Measurements from ENCODE around the gene NR2C2.
A peak's percentile ranks its signal among the peaks of the same experiment; 100 is the strongest.
"Not testable (repeated sequence)": the region's sequence is repeated elsewhere in the genome, so short reads cannot be mapped to it uniquely, and the experiment has no call there.

NR2C2 gene

GRCh38 chr3:14947100-14947885 lies at the start of gene NR2C2:
NR2C2 (plus strand) TSS chr3:14947583; CDS start chr3:15003915, 56,332 bp downstream.
- peak; percentile 53 for DNase-seq

DNA sequence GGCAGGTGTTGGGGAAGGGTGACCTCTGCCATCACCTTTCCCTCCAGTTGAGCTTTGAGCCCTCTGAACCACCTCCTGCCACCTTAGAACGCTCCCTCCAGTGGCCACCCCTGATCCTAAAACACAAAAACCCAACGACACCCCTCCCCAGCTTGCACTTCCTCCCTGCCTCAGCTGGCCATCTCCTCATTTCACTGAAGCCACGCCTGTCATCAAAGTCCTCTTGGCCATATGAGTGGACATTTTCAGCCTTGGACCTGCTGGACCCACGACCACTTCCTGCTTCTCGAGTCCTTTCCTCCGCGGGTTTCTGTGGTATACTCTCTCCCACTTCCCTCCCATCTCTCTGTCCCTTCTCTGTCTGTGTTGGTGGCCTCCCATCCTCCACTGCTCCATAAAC lies 48.5 kb upstream of the NR2C2 start:
- no peak for DNase-seq

DNA sequence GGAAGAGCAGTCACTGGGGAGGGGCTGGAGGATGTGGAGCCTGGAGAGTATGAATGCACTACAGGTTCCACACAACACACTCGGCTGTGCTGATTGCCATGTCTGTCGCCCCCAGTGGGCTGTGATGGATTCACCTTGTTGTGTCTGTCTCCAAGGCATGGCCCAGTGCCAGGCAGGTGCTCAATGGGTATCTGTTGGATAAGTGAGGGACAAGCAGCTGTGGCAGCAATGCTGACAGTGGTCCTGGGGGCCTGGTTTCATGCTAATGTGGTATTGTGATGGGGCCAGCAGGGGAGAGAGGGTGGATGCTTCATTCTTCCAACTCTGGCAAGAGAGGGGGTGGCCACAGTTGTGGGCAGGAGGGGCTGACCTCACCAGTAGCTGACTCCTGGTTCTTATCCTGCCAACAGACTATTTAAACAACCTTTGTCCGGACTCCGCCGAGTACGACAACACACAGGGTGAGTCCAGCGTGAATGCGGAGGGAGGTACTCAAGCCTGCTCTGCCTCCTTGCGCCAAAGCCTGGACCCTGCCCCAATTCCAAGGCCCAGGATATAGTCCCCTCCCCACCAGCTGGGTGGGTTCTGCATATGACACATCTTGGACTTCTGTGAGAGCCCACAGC lies 47.3 kb upstream of the NR2C2 start:
- DNase-seq: no peak

DNA sequence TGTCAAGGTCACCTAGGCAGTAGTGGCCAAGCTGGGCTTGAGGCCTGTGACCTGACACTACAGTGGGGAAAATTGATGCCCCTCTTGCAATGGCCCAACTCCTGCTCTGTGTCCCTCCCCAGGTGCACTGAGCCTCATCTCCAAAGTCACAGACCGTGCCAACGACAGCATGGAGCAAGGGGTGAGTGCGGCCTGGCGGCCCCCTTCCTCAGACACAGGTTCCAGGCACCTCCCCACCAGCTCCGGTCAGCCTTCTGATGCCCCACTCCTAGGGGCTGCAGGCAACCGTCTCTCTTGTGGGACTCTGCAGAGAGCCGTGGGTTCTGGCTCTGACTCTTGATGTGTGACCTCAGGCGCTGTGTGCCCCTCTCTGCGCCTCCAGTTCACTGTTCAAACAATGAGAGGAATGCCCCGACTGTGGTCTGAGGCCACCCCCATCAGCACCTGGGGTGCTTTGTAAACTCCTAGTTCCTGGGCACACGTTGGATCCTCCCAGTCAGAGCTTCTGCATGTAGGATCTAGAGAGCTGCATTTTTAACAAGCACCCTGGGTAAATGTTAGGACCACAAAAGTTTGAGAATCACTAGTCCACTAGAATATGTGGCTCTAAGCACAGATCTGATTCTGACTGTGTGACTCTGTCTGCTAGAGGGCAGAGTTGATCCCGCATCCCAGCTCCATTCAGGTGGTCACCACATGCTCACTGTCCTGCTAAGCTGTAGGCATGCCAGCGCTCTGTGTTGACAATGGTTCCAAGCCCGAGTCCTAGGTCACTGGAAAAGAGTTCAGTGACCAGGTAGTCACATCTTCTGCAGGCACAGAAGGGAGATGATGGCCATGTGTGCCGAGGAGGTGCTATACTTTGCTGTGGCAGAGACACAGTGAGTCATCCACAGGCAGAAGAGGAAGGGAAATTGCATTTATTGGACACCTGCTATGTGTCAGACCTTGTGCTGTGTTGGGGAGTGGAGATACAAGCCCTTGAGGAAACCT lies 46.2 kb upstream of the NR2C2 start:
- no peak for DNase-seq

- no peak for DNase-seq
Measured at GRCh38 chr3:14902719-14903118, 44.7 kb upstream of the NR2C2 start.

DNA sequence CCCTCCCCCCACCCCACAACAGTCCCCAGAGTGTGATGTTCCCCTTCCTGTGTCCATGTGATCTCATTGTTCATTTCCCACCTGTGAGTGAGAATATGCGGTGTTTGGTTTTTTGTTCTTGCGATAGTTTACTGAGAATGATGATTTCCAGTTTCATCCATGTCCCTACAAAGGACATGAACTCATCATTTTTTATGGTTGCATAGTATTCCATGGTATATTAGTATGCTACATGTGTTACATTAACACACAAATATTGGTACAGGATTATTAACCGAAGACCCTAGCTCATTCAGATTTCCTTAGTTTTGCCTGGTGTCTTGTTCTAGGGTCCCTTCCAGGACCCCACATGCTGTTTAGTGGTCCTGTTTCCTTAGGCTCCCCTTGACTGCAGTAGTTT lies 43.9 kb upstream of the NR2C2 start:
- DNase-seq: not testable (repeated sequence)

DNA sequence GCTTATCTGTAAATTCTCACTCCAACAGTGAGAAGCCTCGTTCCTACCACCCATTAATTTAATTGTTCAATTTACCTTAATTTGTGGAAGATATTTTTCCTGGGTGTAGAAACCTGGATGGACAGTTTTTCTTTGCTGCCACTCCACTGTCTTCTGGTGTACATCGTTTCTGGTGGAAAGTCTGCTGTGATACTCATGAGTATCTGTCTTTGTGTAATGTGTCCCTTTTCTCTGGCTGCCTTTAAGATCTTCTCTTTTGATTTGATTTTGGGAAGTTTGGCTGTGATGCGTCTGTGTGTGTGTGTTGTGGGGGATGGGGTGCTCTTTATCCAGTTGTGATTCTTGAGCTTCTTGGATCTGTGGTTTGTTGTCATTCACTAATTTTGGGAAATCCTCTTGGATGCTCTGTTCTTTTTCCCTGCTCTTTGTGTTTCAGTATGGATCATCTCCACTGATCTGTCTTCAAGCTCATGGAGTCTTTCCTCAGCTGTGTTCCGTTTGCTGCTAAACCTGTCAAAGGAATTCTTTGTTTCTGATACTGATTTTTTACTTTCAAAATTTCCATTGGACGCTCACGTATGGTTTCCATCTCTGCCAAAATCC lies 42.2 kb upstream of the NR2C2 start:
- DNase-seq: no peak

DNA sequence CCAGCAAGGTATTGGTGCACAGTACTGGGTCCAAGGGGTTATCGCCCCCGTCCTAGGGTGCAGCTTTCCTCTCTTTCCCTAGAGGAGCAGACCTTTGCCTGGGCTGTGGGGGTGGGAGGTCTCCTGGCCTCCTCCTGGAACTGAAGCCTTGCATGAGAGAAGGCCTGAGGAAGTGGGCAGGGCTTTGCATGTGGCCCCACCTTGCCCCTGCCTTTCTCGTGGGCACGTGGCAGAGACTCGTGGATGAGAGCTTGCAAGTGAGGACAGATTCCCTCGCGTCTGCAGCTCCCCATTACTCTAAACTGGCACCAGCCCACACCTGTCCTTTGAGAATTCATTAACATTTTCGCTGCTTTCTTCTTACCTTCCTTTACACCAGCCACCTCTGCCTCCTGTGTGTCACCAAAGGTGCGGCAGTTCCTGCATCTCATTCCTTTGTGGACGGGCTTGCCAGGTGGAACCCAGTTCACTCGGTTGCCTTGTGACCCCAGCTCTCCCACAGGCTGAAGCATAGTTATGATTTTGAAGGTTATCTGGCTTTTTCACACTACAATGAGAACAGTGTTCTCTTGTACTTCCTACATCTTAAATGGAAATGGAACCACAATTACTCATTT lies 40.9 kb upstream of the NR2C2 start:
- no peak for DNase-seq

GRCh38 chr3:14907043-14907966 lies 40.1 kb upstream of the NR2C2 start:
- DNase-seq: no peak

GRCh38 chr3:14909250-14909649 lies 38.1 kb upstream of the NR2C2 start:
- DNase-seq: no peak

- DNase-seq: no peak
Measured at GRCh38 chr3:14911651-14912050, 35.7 kb upstream of the NR2C2 start.

DNA sequence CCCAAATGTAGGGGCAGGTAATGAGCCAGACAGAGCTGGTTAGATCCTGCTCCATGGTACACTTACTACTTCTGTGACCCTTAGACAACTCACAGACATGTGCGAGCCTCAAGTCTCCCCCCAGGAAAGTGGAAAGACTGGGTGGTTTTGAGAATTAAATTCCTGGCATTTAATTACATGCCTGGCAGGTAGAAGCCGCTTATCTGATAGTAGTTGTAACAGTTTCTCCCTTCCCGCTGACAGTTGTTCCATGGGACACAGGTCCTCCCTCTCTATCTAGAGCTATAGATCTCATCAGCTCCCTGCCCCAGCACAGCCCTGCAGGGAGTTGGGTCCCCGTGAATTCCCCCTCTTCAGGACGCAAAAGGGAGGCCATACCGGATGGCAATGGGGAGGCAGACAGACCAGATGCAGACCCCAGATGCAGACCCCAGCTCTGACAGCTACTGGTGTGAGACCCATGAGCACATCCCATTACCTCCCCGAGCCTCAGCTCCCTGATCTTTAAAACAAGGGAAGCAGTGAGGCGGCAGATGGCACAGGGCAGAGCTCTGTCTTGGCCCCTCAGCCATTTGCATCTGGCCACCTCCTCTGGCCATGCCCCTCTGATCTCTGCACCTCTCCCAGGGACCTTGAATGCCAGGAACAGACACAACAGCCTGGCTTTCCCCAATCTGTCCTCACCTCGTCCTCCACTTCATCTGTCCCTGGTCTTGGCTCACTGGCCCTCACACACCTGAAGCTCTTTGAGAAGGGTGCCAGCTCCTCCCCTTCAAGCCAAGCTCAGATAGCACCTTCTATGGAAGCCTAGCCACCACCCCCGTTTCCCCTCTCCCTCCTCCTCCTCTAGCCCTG lies 34.1 kb upstream of the NR2C2 start:
- DNase-seq: no peak

GRCh38 chr3:14913926-14914778 lies 33.2 kb upstream of the NR2C2 start:
- DNase-seq: no peak

- DNase-seq: no peak
Measured at GRCh38 chr3:14914779-14915117, 32.6 kb upstream of the NR2C2 start.

GRCh38 chr3:14915636-14916222 lies 31.7 kb upstream of the NR2C2 start:
- no peak for DNase-seq

DNA sequence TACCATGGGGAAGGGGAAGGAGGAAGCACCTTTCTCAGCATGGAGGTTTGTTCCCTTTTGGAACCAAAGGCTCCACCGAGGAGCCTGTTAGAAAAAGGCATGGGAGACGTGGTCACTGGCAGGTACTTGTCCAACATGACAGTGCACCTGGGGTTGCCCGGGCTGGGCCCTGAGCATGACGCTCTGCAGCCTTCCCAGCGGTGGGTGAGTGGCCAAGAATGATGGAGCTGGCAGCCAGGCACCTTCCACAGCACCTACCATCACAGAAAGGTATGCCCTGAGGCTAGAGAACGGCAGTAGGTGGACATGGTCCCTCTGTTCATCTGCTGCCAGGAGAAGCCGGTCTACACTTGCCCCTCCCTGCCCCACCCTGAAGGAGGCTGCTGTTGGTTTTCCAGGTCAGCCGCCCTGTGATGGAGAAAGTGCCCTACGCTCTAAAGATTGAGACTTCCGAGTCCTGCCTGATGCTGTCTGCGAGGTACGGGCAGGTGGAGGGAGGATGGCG lies 29.0 kb upstream of the NR2C2 start:
- DNase-seq: no peak

DNA sequence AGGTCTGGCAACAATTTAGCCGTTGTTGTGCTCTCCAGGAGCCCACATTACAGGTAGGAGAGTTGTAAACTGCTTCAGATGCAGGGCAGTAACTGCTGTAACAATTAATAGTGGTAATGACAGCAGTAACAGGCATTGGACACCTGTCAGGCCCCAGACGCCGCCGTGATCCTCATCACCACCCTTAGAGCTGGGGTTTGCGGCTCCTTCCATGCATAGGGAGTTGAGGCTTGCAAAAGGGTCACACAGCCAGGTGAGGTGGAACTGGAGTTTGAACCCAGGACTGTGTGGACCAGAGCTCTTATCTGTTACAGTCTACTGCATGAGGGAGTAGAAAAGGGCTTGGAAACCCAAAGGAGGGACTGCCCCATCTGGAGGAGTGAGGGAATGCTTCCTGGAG lies 26.8 kb upstream of the NR2C2 start:
- DNase-seq: no peak

- DNase-seq: peak; percentile 48
Measured at GRCh38 chr3:14921034-14921616, 26.3 kb upstream of the NR2C2 start.

Measured in NK-92 treated with Interleukin-12 subunit alpha and Interleukin-12 subunit beta, amount 100 ng/mL, for 24 hours (cell line).